HL-60/S4 treated with phorbol 12-myristate 13-acetate at 8.2 ng/mL for 4 days and 3 days (cell line): ENCODE data around the gene LRP1.

Experiments
- in situ Hi-C: fragments of 300-500 bp; cut with MboI; formaldehyde crosslinking; loops from 2 replicates; pipeline ENCODE4 v1.15.0; 2022; ENCODE audit warnings: low sequenced_read_pairs

The LRP1 gene

DNA sequence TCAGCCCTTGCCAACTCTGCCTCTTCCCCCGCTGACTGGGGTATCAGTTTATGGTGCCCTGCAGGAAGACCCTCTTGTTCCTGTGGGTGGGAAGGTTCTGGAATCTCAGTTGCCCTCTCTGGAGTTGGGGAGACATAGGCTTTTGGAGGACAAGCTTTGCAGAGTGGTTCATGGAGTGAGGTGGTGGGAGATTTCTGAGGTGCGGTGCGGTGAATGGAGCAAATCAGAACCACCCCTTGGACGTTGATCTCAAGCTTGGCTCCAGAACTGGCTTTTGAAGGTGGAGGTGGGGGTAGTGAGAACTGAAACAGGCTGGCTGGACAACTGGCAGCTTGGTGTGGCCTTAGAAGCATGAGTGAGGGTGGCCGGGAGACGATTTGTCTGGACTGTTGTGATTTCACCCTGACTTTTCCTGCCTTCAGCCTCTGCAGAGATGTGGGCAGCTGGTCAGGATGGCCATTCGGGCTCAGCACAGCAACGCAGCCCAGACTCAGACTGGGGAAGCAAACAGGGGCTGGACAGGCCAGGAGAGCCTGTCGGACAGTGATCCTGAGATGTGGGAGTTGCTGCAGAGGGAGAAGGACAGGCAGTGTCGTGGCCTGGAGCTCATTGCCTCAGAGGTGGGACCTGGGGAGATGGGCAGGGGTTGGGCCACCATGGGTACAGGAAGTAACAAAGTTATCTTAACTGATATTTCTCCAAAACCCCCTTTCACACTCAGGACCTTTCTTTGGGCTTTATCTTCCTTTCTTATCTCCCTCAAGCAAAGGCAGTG lies 102.3 kb downstream of the LRP1 start:
- in situ Hi-C loops = no loop called here

DNA sequence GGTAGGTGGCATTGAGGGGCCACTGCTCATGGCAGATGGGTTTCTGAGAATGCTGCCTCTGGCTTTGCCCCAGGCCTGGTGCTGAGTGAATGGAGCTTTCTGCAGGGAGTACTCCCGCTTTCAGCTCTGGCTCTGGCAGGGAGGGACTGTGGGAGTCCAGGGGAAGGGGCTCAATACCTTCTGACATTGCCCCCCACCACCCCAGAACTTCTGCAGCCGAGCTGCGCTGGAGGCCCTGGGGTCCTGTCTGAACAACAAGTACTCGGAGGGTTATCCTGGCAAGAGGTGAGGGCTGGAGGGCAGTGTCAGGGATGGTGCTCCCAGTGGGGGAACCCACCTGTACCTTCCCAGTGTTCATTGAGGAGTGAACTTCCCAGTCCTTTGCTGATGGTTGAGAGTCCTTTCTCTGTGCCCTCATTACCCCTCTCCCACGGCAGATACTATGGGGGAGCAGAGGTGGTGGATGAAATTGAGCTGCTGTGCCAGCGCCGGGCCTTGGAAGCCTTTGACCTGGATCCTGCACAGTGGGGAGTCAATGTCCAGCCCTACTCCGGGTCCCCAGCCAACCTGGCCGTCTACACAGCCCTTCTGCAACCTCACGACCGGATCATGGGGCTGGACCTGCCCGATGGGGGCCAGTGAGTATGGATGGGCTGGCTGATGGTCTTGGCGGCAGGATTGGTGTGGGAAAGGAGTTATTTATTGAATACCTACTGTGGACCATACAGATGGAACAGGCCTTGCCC lies 103.2 kb downstream of the LRP1 start:
- in situ Hi-C loops = no loop called here

DNA sequence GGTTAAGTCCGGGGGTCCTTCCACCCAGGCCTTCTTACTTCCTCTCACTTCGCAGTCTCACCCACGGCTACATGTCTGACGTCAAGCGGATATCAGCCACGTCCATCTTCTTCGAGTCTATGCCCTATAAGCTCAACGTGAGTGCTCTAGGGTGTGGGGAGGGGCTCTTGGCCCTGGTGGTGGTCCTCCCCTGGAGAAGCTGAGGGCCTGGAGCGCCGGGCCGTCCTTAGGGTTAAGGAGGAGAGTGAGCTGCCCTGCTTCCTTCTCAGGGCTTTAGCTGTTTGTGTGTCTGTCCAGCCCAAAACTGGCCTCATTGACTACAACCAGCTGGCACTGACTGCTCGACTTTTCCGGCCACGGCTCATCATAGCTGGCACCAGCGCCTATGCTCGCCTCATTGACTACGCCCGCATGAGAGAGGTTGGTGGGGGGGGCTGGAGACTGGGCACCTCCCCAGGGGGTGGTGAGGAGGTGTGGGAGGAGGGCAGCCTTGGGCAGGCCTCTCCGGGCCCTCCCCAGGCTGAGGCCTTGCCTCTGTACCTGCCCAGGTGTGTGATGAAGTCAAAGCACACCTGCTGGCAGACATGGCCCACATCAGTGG lies 104.0 kb downstream of the LRP1 start:
- in situ Hi-C loops = no loop called here

DNA sequence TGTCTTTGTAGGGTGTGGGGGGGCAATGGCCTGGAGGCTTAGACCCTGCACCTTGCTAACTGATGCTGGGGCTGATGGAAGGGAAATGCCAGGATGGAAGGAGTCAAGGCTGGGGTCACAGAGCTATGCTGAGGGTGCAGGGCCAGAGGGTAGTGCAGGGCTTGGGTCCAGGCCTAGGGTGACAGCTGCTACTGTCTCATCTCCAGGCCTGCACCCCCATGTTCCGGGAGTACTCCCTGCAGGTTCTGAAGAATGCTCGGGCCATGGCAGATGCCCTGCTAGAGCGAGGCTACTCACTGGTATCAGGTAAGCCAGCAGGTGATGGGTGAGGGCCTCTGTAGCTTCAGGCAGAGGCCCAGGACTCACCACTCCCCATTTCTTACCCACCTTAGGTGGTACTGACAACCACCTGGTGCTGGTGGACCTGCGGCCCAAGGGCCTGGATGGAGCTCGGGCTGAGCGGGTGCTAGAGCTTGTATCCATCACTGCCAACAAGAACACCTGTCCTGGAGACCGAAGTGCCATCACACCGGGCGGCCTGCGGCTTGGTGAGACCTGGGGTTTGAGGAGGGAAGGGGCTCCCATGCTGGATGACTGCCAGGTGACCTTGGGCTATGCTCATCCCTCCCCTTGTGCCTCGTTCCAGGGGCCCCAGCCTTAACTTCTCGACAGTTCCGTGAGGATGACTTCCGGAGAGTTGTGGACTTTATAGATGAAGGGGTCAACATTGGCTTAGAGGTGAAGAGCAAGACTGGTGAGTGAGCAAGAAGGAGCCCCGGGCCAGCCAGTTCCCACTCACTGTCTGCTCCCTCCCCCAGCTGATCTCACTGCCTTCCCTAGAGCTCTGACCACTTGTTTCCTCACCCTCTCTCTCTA lies 105.3 kb downstream of the LRP1 start:
- in situ Hi-C loops = no loop called here

DNA sequence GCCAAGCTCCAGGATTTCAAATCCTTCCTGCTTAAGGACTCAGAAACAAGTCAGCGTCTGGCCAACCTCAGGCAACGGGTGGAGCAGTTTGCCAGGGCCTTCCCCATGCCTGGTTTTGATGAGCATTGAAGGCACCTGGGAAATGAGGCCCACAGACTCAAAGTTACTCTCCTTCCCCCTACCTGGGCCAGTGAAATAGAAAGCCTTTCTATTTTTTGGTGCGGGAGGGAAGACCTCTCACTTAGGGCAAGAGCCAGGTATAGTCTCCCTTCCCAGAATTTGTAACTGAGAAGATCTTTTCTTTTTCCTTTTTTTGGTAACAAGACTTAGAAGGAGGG lies 105.9 kb downstream of the LRP1 start:
- in situ Hi-C loops = no loop called here

DNA sequence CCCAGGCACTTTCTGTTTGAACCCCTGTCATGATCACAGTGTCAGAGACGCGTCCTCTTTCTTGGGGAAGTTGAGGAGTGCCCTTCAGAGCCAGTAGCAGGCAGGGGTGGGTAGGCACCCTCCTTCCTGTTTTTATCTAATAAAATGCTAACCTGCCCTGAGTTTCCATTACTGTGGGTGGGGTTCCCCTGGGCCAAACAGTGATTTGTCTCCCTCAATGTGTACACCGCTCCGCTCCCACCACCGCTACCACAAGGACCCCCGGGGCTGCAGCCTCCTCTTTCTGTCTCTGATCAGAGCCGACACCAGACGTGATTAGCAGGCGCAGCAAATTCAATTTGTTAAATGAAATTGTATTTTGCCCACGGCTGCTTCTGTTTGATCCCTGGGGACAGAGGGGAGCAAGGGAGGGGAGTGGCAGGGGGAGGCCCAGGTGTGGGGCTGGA lies 106.3 kb downstream of the LRP1 start:
- in situ Hi-C loops = no loop called here

DNA sequence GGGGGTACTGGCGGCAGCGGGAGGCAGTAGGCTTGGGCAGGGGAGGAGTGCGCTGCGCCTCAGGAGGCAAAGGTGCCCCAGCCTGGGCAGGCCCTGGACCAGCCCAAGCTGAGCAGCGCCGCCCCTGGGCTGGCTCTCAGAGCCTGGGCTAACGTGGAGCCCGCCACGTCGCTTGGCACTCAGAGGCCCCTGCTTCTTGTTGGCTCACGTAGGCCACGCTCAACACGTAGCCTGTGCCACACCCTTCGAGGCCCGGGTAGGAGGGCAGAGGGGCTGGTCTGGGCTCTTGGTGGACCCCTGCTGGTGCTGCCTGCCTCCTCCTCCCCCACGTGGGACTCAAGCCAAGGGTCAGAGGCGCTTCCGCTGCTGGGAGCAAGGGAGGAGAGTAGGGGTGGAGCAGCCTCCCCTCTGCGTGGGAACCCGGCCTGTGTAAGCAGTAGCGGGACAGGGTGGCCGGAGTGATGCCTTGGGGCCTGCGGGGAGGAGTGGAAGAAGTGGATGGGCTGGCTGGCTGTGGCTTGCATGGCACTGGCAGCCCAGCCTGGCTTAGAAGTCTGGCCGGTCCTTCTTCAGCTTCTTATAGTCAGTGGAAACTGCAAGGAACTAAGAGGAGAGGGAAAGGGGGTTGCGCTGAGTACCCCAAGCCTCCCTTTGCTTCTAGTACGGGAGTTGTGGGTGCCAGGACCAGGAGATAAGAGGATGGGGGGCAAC lies 106.9 kb downstream of the LRP1 start:
- in situ Hi-C loops = no loop called here

DNA sequence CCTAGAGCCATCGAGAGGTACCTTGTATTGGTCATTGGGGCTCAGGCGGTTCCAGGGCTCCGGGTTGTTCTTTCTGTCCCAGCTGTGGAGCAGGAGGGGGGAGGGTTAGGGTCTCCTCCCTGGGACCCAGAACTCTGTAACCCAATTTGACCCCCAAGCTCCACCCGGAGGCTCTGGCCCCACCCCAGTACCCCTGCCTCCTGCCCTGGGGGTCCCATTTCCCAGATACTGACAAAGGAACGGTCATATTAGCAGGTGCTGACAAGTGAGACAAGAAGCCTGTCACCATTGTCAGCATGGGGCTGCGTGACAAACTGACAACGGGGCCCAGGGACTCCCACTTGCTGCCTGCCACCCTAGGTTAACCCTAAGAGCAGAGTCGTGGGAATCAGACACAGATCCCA lies 107.4 kb downstream of the LRP1 start:
- in situ Hi-C loops = no loop called here

DNA sequence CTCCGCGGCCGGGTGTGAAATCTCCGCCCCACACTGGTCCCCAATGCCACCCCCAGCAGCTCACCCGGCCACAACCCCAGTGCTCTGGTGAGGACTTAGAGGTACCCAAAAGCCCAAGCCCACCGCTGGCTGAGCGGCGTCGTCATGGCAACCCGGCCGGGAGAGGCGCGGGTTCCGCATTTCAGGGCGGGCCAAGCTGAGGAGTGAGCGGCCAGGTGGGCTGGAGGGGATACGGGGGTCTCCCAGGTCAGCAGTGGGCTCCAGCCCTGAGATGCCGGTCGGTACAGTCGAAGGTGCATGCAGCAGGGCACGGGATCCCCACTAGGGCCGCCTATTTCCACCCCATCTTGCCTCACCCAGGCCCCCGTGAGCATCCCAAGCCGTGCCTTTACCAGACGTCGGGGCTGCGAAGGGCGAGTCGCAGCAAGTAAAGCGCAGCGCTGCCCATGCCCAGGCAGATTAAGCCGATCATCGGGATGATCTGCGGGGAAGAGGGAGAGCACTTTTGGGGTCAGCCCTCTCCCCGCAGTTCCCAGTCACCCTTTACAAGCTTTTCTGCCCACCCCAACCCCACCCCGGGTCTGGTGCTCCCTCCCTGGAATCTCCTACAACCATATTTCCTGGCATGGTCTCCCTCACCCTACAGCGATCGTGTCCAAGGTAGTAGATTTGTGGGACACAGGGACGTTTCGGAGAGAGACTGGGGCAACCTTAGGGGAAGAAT lies 108.1 kb downstream of the LRP1 start:
- in situ Hi-C loops = no loop called here

DNA sequence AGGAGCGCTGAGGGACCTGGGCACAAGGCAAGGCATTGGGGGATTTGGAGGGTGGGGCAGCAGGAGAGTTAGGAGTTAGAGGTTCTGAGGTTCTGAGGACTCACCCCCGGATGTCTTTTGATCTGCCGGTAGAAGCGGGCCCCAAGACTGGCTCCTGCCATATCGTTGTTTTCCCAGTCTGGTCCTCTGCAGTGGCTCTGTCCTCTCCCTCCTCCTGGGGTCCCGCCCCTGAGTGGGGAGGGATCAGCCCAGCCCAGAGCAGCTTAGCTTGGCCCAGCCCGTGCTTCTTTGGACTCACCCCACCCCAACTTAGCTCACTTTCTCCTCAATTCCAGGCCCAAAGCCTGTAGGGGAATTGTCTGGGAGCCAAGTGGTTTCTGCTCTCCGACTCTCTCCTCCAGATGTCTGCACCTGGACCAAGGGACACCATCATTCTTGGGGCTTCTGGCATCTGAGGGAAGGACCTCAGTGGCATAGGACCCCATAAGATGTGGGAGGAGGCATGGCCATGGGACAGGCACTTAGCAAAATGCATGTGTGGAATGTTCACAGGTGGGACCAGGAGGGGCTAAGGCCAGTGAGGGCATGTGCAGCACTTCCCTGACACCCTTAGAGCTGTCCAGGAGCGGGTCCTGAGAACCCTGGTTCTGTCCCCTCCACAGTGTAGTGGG lies 108.8 kb downstream of the LRP1 start:
- in situ Hi-C loops = no loop called here

DNA sequence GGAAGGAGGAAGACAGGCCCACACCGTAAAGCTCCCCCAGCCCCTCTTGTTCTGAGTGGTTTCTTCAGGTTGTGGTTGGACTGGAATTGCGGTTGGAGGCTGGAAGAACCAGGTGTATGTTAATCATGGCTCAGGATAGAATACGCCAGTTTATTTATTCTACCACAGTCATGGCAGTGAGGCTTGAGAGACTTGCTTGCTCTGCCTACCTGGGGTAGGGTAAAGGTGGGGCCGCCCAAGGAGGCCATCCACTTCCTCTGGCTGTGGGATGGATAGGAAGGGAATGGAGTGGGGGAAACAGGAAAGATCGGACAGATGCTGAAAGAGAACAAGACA lies 109.3 kb downstream of the LRP1 start:
- in situ Hi-C loops = no loop called here

DNA sequence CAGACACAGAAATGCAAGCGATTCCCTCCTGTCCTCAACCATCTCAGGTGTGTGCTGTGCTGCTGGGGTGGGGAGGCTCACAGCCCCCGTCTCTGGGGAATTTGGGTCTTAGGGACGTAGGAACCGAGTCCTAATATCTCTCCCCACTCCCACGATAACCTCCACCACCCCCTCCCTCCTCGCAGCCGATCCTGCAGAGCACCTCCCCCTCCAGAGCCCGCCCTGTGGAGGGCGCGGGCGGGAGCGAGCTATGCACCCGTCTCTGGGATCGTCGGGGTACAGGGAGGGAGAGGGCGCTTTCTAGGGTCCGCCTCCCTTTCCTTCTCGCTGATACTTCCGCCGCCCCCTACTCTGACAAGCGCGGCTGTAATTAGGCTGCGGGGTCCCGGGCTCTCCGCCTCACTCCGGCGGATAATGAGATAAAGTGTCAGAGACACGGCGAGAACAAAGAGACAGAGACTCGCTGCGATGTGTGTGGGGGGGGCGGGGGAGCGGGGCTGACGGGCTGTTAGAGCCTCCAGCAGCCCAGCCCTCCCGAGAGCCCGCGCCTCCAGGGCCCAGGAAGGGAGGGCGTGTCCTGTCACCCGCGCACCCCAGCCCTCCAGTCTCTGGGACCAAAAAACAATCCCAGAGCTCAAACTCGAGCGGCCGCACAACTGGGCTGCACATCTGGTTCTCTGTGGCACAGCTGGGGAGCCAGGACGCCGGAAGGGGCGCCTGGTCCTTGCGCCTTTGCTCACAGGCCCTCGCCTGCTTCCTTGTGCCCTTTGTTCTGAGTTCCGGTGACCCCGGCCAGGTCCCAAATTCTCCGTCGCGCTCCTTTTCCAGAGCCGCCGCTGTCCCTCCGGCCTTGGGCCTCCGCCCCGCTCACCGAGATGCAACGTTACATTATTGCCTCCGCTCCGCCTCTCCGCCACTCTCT lies 109.9 kb downstream of the LRP1 start:
- in situ Hi-C loops = no loop called here

DNA sequence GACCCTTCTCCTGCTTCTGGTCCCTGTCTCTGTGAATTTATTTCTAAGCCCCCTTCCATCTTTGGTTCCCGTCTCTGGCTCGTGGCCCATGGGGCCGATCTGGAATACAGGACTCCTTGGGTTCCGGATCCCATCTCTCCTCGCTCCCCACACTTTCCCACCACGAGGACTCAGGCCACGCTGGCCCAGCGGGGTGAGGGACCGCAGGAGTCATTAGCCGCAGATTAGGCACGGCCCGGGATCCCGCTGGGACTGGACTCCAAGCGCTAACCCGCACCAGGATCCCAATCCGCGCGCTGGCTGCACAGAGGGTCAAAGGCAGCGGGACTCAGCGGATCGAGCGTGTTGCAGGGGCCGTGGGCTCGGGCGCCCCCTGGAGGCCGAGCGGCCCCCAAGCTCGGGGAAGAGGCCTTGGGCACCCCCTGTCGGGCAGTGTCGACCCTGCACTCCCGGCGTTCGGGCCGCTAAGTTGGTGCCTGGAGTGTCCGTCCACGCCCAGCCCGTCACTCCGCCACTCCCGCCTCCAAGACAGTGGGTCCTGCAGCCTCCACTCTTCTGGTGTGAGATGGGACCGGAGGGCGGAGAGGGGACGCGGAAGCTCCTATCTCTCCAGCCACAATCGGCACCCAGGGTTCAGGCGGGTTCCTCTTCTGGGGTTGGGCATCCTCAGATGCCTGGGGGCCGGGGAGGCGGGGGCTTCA lies 110.7 kb downstream of the LRP1 start:
- in situ Hi-C loops = no loop called here

DNA sequence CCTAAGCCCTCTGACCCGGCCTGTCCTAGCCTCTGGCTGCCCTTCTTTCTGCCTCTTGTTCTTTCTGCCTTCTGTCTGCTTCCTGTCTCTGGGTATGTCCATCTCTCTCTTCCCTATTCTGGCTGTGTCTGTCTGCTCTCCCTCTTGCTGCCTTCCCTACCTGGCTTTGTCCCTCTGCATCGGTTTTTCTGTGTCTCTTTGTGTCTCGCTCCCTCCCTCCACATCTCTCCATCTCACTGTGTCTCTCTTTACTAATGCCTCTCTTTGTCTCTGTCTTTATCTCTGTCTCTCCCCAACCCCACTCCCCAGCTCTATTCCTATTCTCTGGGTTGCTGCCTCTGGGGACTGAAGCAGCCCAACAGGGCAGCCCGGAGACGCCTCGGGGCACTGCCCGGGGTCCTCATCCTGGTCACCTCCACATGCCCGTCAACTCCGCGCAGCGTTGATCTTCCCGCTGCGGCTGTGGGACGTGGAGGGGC lies 111.3 kb downstream of the LRP1 start:
- in situ Hi-C loops = no loop called here

DNA sequence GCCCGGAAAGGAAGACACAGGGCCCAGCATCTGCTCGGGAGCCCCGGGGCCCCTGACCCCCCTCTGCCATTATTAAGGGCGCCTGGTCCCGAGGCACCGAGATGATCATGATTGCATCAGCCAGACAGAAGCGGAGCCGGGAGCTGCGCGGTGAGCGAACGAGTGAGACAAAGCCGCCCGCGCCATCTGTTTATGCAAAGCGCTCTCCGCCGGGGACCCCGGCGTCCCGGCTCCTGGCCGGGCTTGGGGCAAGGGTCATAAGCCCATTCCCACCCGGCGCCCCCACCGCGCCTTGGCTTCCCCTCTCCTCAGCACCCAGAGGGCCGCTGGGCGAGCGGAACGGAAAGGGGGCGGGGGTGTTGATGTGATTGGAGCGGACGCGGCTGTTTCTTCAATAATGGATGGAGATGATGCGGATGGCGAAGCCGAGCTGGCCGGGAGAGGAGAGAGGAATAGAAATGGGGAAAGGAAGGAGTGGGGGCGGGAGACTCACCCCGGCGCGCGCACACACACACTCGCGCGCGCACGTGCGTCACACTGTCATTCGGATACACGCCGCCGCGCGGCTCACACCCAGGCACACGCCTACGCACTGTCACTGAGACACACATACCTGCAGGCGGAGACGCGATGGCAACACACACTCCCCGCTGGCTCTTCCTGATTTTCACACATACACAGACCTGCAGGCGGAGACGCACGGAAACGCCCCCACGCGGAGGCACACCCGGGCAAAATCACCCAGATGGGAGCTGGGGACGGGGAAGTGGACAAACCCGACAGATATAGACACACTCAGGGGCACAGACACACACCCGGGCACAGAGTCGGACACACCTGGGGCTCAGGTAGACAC lies 112.0 kb downstream of the LRP1 start:
- in situ Hi-C loops = no loop called here

DNA sequence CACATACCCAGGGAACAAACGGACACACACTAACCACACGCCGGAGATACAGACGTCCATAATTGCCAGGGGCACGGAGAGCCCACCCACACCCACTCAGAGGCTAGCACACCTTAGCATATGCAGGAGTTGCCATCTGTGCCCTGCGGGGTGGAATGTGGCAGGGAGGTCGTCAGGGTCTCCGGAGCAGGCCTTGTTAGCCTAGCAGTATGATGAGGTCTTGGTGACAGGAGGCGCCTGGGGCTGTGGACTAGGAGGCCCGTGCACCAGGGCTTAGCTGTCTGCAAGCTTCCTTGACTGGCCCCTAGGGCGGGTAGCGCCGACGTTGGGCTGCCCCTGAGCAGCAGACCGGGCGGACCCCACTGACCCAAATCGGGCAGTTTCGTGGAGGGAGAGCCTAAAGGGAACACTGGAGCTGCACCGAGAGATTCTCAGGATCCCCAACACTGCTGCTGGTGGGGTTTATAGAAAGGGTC lies 112.7 kb downstream of the LRP1 start:
- in situ Hi-C loops = no loop called here
